Prostate gland (tissue), 2 donors: Measurements from ENCODE around the gene RABGAP1L. TPM values are rescaled to one million over a fixed set of nuclear protein-coding genes. Genes with fewer than 3 reads are reported as not detected.

ENCODE experiments used
- DNase-seq: peaks from one replicate; pipeline ENCODE4 v3.0.0-alpha.2; 2019; ENCODE audit warnings: low spot score
- H3K27ac ChIP-seq, 2 donors: fragments of 200-600 bp; sonication (generic); 2 replicates each; pipeline ENCODE4 v1.5.1; 2017 to 2019
- H3K27me3 ChIP-seq: fragments of 200-600 bp; sonication (generic); replicated peaks from 2 replicates; pipeline ENCODE4 v1.5.1; 2019; ENCODE audit not compliant: insufficient read depth
- H3K36me3 ChIP-seq, 2 donors: fragments of 200-600 bp; sonication (generic); 1 replicate in 1 of 2; 2 replicates in 1 of 2; pipeline versions ENCODE4 v1.5.1 to v1.8.1; 2017 to 2019
- H3K4me1 ChIP-seq: fragments of 200-600 bp; sonication (generic); replicated peaks from 2 replicates; pipeline ENCODE4 v1.5.1; 2019
- H3K4me3 ChIP-seq, 2 donors: fragments of 200-600 bp; sonication (generic); 2 replicates each; pipeline ENCODE4 v1.5.1; 2017 to 2019
- H3K9me3 ChIP-seq: fragments of 200-600 bp; sonication (generic); 2 replicates; pipeline ENCODE4 v1.5.1; 2017
- POLR2A ChIP-seq: fragments of 450-650 bp; IDR thresholded peaks from one replicate; pipeline ENCODE4 v1.6.1; 2016; ENCODE audit warnings: antibody characterized with exemption, mild to moderate bottlenecking
- POLR2AphosphoS5 ChIP-seq: sonication (generic); formaldehyde crosslinking; IDR thresholded peaks from one replicate; pipeline ENCODE4 v1.6.1; 2017; ENCODE audit warnings: antibody characterized with exemption
- whole genome bisulfite sequencing: methylation state at CpG from one replicate; pipeline ENCODE4 v1.1.5; 2018; 5-methylcytosine and 5-hydroxymethylcytosine counted together
- intact Hi-C: fragments of 100-400 bp; cut with DNase I; formaldehyde crosslinking; loops from one replicate; pipeline ENCODE4 v1.14.2; 2022
- total RNA-seq, 2 donors: library from RNA; depleted of rRNA; stranded (reverse); fragments of >200 nt; gene quantifications; one replicate each; pipeline ENCODE4 v1.1.0, GENCODE V29; 2016
- TF ChIP-seq, protein P1 (sequence below), 4 experiments: fragments of 200-600 bp in 2 of 4; fragments of 450-650 bp in 2 of 4; sonication (generic) in 2 of 4; IDR thresholded peaks; 1 replicate in 3 of 4; 2 replicates in 1 of 4; pipeline ENCODE4 v1.5.1; 2016 to 2019; ENCODE audit warnings: antibody characterized with exemption in 4 of 4, mild to moderate bottlenecking in 2 of 4, moderate library complexity in 2 of 4

The RABGAP1L gene
- total RNA-seq, 2 donors from 2014 or later = 32.3 to 41.5 TPM

DNA sequence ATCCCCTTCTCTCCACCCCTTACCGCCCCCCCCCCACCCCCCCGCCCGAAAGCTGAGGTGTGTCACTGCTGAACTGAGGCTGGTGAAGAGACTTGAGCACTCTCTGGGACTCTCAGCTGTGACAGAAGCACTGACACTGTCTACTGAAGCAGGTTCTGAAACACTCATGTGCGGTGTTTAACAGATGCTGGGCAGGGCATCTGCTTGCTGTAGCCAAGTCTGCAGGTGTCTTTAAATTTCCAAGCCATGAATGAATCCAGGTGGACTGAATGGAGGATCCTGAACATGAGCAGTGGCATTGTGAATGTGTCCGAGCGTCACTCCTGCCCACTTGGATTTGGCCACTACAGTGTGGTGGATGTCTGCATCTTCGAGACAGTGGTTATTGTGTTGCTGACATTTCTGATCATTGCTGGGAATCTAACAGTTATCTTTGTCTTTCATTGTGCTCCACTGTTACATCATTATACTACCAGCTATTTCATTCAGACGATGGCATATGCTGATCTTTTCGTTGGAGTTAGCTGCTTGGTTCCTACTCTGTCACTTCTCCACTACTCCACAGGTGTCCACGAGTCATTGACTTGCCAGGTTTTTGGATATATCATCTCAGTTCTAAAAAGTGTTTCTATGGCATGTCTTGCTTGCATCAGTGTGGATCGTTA lies 288.7 kb downstream of the RABGAP1L start, which contains the start of gene GPR52:
TSS of gene GPR52 (plus strand) at position 99 of the 665 bp plus-strand sequence. CDS start at position 247, 148 bp downstream.
- WGBS = 78% methylated on average over 11 of the region's 11 CpGs

DNA sequence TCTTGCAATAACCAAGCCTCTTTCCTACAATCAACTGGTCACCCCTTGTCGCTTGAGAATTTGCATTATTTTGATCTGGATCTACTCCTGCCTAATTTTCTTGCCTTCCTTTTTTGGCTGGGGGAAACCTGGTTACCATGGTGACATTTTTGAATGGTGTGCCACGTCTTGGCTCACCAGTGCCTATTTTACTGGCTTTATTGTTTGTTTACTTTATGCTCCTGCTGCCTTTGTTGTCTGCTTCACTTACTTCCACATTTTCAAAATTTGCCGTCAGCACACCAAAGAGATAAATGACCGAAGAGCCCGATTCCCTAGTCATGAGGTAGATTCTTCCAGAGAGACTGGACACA lies 289.2 kb downstream of the RABGAP1L start:
- no peak overlapping the region for H3K27ac ChIP-seq
- DNase-seq = no peak
- H3K27me3 ChIP-seq = no peaks in the 10 kb centered on the region
- 51% methylated on average over 5 of the region's 5 CpGs for WGBS
- no peaks in the 10 kb centered on the region for H3K4me1 ChIP-seq
- H3K9me3 ChIP-seq = no peaks in the 10 kb centered on the region
- intact Hi-C loops = no loop called here
- TF ChIP-seq POLR2A (no peak), POLR2AphosphoS5 (no peak)
- TF ChIP-seq, protein P1, sequence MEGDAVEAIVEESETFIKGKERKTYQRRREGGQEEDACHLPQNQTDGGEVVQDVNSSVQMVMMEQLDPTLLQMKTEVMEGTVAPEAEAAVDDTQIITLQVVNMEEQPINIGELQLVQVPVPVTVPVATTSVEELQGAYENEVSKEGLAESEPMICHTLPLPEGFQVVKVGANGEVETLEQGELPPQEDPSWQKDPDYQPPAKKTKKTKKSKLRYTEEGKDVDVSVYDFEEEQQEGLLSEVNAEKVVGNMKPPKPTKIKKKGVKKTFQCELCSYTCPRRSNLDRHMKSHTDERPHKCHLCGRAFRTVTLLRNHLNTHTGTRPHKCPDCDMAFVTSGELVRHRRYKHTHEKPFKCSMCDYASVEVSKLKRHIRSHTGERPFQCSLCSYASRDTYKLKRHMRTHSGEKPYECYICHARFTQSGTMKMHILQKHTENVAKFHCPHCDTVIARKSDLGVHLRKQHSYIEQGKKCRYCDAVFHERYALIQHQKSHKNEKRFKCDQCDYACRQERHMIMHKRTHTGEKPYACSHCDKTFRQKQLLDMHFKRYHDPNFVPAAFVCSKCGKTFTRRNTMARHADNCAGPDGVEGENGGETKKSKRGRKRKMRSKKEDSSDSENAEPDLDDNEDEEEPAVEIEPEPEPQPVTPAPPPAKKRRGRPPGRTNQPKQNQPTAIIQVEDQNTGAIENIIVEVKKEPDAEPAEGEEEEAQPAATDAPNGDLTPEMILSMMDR (IDR thresholded peaks at IDR 0.05) = no peak
- no peaks in the 10 kb centered on the region for H3K36me3 ChIP-seq
- H3K4me3 ChIP-seq = no peak overlapping the region

More for the DNA sequence above, 288.7 kb downstream of the RABGAP1L start, which contains the start of gene GPR52:
- H3K4me3 ChIP-seq = no peak within 1 kb of the TSS
- TF ChIP-seq, protein P1 (IDR thresholded peaks at IDR 0.05) = no peak
- no peak for TF ChIP-seq POLR2AphosphoS5
- no peak for TF ChIP-seq POLR2A
- DNase-seq = no peak
- no peaks in the 10 kb centered on the region for H3K36me3 ChIP-seq
- no peak within 1 kb of the TSS for H3K27ac ChIP-seq
- H3K27me3 ChIP-seq = no peaks in the 10 kb centered on the region
- intact Hi-C loops = no loop called here
- H3K4me1 ChIP-seq = no peaks in the 10 kb centered on the region
- no peaks in the 10 kb centered on the region for H3K9me3 ChIP-seq

- intact Hi-C loops = no loop called here
- no peaks in the 10 kb centered on the region for H3K36me3 ChIP-seq
- H3K27ac ChIP-seq = no peak overlapping the region
- H3K4me1 ChIP-seq = no peaks in the 10 kb centered on the region
- H3K27me3 ChIP-seq = no peaks in the 10 kb centered on the region
- H3K4me3 ChIP-seq = no peak overlapping the region
- WGBS = 52% methylated on average over 5 of the region's 5 CpGs
- no peaks in the 10 kb centered on the region for H3K9me3 ChIP-seq
- TF ChIP-seq, protein P1 (IDR thresholded peaks at IDR 0.05) = no peak
- TF ChIP-seq POLR2A (no peak), POLR2AphosphoS5 (no peak)
- no peak for DNase-seq
These were observed 289.7 kb downstream of the RABGAP1L start for GRCh38 chr1:174448974-174449373.

- no peaks in the 10 kb centered on the region for H3K27me3 ChIP-seq
- H3K36me3 ChIP-seq = no peaks in the 10 kb centered on the region
- TF ChIP-seq, protein P1 (IDR thresholded peaks at IDR 0.05) = no peak
- TF ChIP-seq POLR2AphosphoS5 = no peak
- TF ChIP-seq POLR2A = no peak
- DNase-seq = no peak
- H3K9me3 ChIP-seq = no peaks in the 10 kb centered on the region
- no peak overlapping the region for H3K4me3 ChIP-seq
- 80% methylated on average over 6 of the region's 6 CpGs for WGBS
- no peak overlapping the region for H3K27ac ChIP-seq
- no peaks in the 10 kb centered on the region for H3K4me1 ChIP-seq
- intact Hi-C loops = no loop called here
These were observed 292.1 kb downstream of the RABGAP1L start for GRCh38 chr1:174451408-174451807.

- TF ChIP-seq POLR2A (no peak), POLR2AphosphoS5 (no peak)
- TF ChIP-seq, protein P1 (IDR thresholded peaks at IDR 0.05) = no peak
- DNase-seq = no peak
- Histone ChIP-seq H3K9me3 (no peaks in the 10 kb centered on the region), H3K27me3 (no peaks in the 10 kb centered on the region), H3K4me3 (no peak overlapping the region), H3K27ac (no peak overlapping the region), H3K36me3 (no peaks in the 10 kb centered on the region), H3K4me1 (no peaks in the 10 kb centered on the region)
- 89% methylated on average over 2 of the region's 2 CpGs for WGBS
- intact Hi-C loops = no loop called here
These were observed 306.5 kb downstream of the RABGAP1L start for GRCh38 chr1:174465855-174466254.
